Gastroesophageal sphincter (tissue), 3 donors: Measurements from ENCODE around the gene MRPS18A.

Source experiments
- EP300 ChIP-seq: sonication (generic); formaldehyde crosslinking; IDR thresholded peaks from one replicate; pipeline ENCODE4 v1.6.1; 2017; ENCODE audit warnings: antibody characterized with exemption, mild to moderate bottlenecking
- POLR2A ChIP-seq, 2 donors: fragments of 450-650 bp; IDR thresholded peaks; one replicate each; pipeline ENCODE4 v1.6.1; 2017; ENCODE audit warnings: antibody characterized with exemption in 2 of 2, mild to moderate bottlenecking in 2 of 2, moderate library complexity in 1 of 2
- POLR2AphosphoS5 ChIP-seq: sonication (generic); formaldehyde crosslinking; IDR thresholded peaks from one replicate; pipeline ENCODE4 v1.6.1; 2017; ENCODE audit warnings: antibody characterized with exemption
- TF ChIP-seq, protein P1 (sequence below), 4 experiments: fragments of 200-600 bp in 2 of 4; fragments of 450-650 bp in 2 of 4; sonication (generic) in 1 of 4; IDR thresholded peaks; one replicate each; pipeline ENCODE4 v1.5.1; 2017 to 2019; ENCODE audit warnings: antibody characterized with exemption in 4 of 4, mild to moderate bottlenecking in 2 of 4, moderate library complexity in 2 of 4

DNA sequence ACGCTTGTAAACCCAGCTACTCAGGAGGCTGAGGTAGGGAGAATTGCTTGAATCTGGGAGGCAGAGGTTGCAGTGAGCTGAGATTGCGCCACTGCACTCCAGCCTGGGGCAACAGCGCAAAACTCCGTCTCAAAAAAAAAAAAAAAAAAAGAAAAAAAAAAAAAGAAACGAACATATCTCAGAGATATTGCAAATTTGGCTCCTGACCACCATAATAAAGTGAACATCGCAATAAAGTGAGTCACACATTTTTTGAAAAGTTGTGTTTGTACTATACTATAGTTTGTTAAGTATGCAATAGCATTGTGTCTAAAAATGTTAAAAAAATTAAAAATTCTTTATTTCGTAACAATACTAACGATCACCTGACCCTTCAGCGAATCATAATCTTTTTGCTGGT lies 29.4 kb downstream of the MRPS18A start:
- TF ChIP-seq EP300 (no peak), POLR2A (IDR thresholded peaks at IDR 0.05) (no peak), POLR2AphosphoS5 (no peak)
- TF ChIP-seq, protein P1, sequence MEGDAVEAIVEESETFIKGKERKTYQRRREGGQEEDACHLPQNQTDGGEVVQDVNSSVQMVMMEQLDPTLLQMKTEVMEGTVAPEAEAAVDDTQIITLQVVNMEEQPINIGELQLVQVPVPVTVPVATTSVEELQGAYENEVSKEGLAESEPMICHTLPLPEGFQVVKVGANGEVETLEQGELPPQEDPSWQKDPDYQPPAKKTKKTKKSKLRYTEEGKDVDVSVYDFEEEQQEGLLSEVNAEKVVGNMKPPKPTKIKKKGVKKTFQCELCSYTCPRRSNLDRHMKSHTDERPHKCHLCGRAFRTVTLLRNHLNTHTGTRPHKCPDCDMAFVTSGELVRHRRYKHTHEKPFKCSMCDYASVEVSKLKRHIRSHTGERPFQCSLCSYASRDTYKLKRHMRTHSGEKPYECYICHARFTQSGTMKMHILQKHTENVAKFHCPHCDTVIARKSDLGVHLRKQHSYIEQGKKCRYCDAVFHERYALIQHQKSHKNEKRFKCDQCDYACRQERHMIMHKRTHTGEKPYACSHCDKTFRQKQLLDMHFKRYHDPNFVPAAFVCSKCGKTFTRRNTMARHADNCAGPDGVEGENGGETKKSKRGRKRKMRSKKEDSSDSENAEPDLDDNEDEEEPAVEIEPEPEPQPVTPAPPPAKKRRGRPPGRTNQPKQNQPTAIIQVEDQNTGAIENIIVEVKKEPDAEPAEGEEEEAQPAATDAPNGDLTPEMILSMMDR (IDR thresholded peaks at IDR 0.05): no peak
